GM12892 (cell line): ENCODE measurements around the gene RELN.

ENCODE experiments used
- POLR2A ChIP-seq: IDR thresholded peaks from 2 replicates; pipeline ENCODE4 v1.6.1; 2011; ENCODE audit warnings: low read depth, low read length, control low read depth
- POLR2AphosphoS5 ChIP-seq: IDR thresholded peaks from 2 replicates; pipeline ENCODE4 v1.6.1; 2011; ENCODE audit warnings: low read depth, low read length, control low read depth
- TAF1 ChIP-seq: IDR thresholded peaks from 2 replicates; pipeline ENCODE4 v1.6.1; 2011; ENCODE audit warnings: low read depth, mild to moderate bottlenecking, control low read depth, low read length, borderline replicate concordance

GRCh38 chr7:103894656-103895596 lies 94.5 kb downstream of the RELN start:
- no peak for TF ChIP-seq POLR2A
- TF ChIP-seq TAF1 = no peak
- TF ChIP-seq POLR2AphosphoS5 = no peak
